Measurements from ENCODE around the gene CEP41.

Gene CEP41

DNA sequence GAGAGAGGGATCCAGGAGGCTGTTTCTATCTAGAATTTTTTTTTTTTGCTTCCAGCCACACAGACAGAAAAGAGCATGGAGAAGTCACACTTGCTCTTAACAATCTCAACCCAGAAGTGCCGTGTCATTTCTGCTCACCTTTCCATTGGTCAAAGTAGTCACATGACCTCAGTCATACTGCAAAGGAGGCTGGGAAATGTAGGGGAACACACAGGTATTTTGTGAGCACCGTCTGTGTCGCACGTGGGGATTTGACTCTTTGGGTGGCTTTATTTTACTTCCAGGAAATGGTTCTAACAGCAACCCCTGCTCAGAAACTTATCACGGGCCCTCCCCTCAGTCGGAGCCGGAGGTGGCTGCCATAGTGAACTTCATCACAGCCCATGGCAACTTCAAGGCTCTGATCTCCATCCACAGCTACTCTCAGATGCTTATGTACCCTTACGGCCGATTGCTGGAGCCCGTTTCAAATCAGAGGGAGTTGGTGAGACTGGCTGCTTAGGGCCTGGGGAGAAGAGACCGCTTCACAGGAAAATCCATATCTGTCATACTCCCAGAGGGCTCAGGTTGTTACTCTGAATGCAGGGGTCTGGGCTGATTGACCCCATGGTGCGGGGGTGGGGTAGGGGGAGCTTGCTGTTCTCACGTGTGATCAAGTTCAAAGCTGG lies 73.6 kb downstream of the CEP41 start:
- no peak for TF ChIP-seq ZFP30 (CRISPR knock-in tag; IDR thresholded peaks at IDR 0.05)
- no peak for TF ChIP-seq OSR1 (CRISPR knock-in tag; IDR thresholded peaks at IDR 0.05)
- TF ChIP-seq PPARA (CRISPR knock-in tag; IDR thresholded peaks at IDR 0.05; ENCODE audit: borderline replicate concordance): no peak
- TF ChIP-seq, protein P1, sequence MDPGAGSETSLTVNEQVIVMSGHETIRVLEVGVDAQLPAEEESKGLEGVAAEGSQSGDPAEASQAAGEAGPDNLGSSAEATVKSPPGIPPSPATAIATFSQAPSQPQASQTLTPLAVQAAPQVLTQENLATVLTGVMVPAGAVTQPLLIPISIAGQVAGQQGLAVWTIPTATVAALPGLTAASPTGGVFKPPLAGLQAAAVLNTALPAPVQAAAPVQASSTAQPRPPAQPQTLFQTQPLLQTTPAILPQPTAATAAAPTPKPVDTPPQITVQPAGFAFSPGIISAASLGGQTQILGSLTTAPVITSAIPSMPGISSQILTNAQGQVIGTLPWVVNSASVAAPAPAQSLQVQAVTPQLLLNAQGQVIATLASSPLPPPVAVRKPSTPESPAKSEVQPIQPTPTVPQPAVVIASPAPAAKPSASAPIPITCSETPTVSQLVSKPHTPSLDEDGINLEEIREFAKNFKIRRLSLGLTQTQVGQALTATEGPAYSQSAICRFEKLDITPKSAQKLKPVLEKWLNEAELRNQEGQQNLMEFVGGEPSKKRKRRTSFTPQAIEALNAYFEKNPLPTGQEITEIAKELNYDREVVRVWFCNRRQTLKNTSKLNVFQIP (CRISPR knock-in tag; IDR thresholded peaks at IDR 0.05; ENCODE audit: borderline replicate concordance, low read depth): no peak
- TF ChIP-seq SNAI2 (CRISPR knock-in tag; IDR thresholded peaks at IDR 0.05): no peak
- no peak for TF ChIP-seq ARNTL (CRISPR knock-in tag; IDR thresholded peaks at IDR 0.05; ENCODE audit: borderline replicate concordance, low read depth)
- TF ChIP-seq, protein P2, sequence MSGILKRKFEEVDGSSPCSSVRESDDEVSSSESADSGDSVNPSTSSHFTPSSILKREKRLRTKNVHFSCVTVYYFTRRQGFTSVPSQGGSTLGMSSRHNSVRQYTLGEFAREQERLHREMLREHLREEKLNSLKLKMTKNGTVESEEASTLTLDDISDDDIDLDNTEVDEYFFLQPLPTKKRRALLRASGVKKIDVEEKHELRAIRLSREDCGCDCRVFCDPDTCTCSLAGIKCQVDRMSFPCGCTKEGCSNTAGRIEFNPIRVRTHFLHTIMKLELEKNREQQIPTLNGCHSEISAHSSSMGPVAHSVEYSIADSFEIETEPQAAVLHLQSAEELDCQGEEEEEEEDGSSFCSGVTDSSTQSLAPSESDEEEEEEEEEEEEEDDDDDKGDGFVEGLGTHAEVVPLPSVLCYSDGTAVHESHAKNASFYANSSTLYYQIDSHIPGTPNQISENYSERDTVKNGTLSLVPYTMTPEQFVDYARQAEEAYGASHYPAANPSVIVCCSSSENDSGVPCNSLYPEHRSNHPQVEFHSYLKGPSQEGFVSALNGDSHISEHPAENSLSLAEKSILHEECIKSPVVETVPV (CRISPR knock-in tag; IDR thresholded peaks at IDR 0.05): no peak
- no peak for TF ChIP-seq GLIS3 (CRISPR knock-in tag; IDR thresholded peaks at IDR 0.05)
- no peak for TF ChIP-seq ZNF565 (CRISPR knock-in tag; conservative IDR thresholded peaks at IDR 0.05; ENCODE audit: low read depth)
- TF ChIP-seq BACH2 (CRISPR knock-in tag; IDR thresholded peaks at IDR 0.05; ENCODE audit: borderline replicate concordance): no peak
- TF ChIP-seq TCF4 (CRISPR knock-in tag; IDR thresholded peaks at IDR 0.05; ENCODE audit: borderline replicate concordance): no peak
- TF ChIP-seq ZNF70 (CRISPR knock-in tag; IDR thresholded peaks at IDR 0.05): no peak
- TF ChIP-seq, protein P3, sequence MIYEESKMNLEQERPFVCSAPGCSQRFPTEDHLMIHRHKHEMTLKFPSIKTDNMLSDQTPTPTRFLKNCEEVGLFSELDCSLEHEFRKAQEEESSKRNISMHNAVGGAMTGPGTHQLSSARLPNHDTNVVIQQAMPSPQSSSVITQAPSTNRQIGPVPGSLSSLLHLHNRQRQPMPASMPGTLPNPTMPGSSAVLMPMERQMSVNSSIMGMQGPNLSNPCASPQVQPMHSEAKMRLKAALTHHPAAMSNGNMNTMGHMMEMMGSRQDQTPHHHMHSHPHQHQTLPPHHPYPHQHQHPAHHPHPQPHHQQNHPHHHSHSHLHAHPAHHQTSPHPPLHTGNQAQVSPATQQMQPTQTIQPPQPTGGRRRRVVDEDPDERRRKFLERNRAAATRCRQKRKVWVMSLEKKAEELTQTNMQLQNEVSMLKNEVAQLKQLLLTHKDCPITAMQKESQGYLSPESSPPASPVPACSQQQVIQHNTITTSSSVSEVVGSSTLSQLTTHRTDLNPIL (CRISPR knock-in tag; IDR thresholded peaks at IDR 0.05; ENCODE audit: low read depth): no peak
- TF ChIP-seq ZC3H10 (CRISPR knock-in tag; IDR thresholded peaks at IDR 0.05): no peak
- TF ChIP-seq ISL1 (CRISPR knock-in tag; IDR thresholded peaks at IDR 0.05): no peak
- no peak for TF ChIP-seq CSDC2 (CRISPR knock-in tag; IDR thresholded peaks at IDR 0.05)
- no peak for ATAC-seq

DNA sequence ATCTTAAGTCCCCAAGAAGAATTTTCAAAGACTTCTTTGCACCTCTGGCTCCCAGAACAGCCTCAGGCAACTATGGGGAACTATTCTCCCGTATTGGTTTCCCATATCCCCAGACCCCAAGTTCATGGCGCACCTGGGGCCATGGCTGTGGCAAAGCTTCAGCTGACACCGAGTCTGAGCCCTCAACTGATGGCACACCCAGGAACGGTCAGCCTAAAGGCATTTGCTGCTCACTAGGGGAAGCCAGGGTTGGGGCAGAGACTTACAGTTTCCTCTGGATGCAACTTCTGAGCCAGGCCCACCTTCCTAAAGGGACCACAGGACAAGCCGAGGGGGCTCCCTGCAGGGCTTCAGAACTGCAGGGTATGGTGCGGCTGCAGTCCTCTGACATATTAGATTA lies 74.3 kb downstream of the CEP41 start:
- TF ChIP-seq, protein P3 (CRISPR knock-in tag; IDR thresholded peaks at IDR 0.05; ENCODE audit: low read depth): no peak
- TF ChIP-seq ZNF70 (CRISPR knock-in tag; IDR thresholded peaks at IDR 0.05) (no peak), GLIS3 (CRISPR knock-in tag; IDR thresholded peaks at IDR 0.05) (no peak)
- no peak for ATAC-seq

DNA sequence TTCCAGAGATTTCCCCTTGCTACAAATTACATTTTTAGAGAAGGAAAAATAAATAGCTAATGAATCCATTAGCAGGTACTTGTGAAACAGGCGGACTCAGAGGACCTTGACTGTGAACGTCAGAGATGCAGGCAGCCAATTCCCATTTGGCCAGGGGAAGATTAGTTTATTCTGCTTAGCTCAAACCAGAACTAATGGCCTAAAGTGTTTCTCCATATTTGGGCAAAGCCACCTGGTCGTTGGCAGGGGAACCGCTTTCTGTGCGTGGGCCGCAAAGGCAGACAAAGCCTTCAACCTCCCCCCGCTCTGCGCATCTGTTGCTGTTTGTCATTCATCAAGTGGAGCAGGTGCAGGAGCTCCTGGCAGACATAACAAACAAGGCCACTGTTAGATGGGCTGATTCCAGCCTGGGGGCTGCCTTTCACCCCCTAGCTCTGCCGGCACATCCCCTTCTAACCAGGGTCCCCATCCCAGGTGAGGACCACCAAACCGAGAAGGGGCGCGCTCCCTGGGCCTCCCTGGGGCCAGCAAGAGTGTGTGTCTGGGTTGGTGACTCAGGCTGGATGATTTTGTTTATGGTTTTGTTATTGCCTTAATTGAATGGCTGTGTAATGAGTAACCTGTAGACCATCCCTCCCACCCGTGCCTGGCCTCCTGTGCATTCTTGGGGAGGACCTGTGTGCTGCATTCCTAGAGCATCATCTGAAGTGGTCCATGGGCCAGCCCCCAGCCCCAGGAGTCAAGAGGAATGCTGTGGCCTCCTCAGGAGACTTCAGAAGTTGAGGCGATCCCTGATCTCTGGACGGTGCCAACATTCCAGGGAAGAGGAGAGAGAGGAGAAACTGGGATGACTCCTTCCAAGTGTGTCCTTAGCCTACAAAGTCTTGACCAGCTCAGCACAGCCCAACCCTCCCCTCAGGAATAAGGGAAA lies 75.0 kb downstream of the CEP41 start:
- peak; percentile 36 for ATAC-seq
- TF ChIP-seq TOX (CRISPR knock-in tag; IDR thresholded peaks at IDR 0.05; ENCODE audit: borderline replicate concordance) (no peak), SNAI2 (CRISPR knock-in tag; IDR thresholded peaks at IDR 0.05) (peak; percentile 94), ZFP3 (CRISPR knock-in tag; IDR thresholded peaks at IDR 0.05) (0 out of 2 replicates have a peak, but pooled peaks have one; percentile 31), TCF4 (CRISPR knock-in tag; IDR thresholded peaks at IDR 0.05; ENCODE audit: borderline replicate concordance) (no peak), ISL1 (CRISPR knock-in tag; IDR thresholded peaks at IDR 0.05) (peak; percentile 34), ZNF70 (CRISPR knock-in tag; IDR thresholded peaks at IDR 0.05) (no peak), BACH2 (CRISPR knock-in tag; IDR thresholded peaks at IDR 0.05; ENCODE audit: borderline replicate concordance) (no peak), CSDC2 (CRISPR knock-in tag; IDR thresholded peaks at IDR 0.05) (peak; percentile 94), GLIS3 (CRISPR knock-in tag; IDR thresholded peaks at IDR 0.05) (no peak), ZFP30 (CRISPR knock-in tag; IDR thresholded peaks at IDR 0.05) (no peak)
- TF ChIP-seq, protein P4, sequence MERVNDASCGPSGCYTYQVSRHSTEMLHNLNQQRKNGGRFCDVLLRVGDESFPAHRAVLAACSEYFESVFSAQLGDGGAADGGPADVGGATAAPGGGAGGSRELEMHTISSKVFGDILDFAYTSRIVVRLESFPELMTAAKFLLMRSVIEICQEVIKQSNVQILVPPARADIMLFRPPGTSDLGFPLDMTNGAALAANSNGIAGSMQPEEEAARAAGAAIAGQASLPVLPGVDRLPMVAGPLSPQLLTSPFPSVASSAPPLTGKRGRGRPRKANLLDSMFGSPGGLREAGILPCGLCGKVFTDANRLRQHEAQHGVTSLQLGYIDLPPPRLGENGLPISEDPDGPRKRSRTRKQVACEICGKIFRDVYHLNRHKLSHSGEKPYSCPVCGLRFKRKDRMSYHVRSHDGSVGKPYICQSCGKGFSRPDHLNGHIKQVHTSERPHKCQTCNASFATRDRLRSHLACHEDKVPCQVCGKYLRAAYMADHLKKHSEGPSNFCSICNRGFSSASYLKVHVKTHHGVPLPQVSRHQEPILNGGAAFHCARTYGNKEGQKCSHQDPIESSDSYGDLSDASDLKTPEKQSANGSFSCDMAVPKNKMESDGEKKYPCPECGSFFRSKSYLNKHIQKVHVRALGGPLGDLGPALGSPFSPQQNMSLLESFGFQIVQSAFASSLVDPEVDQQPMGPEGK (CRISPR knock-in tag; IDR thresholded peaks at IDR 0.05; ENCODE audit: borderline replicate concordance): peak; percentile 64; the same call in 1 of the 2 replicates
- TF ChIP-seq, protein P3 (CRISPR knock-in tag; IDR thresholded peaks at IDR 0.05; ENCODE audit: low read depth): no peak
- TF ChIP-seq, protein P1 (CRISPR knock-in tag; IDR thresholded peaks at IDR 0.05; ENCODE audit: borderline replicate concordance, low read depth): no peak

All from SK-N-SH treated with all-trans-retinoic acid at 6 μM for 48 hours (cell line).